HTERT RPE-1 (cell line): ENCODE data around the gene LMO2.

Experiments used
- in situ Hi-C: fragments of 300-500 bp; cut with MboI; formaldehyde crosslinking; loops from 4 replicates; pipeline ENCODE4 v1.14.3; 2020; ENCODE audit warnings: low sequenced_read_pairs

Gene LMO2

DNA sequence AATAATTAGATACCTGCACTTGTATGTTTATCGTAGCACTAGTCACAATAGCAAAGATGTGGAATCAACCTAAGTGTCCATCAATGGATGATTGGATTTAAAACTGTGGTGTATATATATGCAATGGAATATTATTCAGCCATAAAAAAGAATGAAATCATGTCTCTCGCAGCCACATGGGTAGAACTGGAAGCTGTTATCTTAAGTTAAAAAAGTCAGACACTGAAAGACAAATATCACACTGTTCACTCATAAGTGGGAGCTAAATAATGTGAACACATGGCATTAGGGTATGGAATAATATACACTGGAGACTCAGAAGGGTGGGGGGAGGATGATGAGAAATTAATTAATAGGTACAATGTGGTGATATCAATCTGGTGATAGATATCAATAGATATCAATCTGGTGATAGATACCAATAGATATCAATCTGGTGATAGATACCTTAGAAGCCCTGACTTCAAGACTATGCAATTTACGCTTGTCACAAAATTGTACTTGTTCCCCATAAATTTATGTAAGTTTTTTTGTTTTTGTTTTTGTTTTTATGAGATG lies 2.0 kb downstream of the LMO2 start:
- in situ Hi-C loops: no loop called here

DNA sequence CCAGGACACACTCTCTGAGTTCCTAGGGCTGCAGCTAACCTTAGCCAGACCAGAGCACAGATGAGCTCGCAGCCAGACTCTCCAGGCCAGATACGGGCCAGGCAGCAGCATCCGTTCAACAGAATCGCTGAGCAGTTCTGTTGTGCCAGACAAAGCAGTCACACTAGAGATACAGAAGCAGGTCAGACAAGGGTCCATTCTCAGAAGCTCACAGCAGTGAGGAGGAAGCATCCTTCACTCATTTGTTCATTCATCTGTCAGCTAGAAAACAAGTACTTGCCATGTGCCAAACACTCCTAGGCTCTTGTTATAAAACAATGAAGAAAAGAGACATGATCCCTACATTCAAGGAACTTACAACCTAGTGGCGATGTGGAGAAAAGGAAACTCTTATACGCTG lies 2.6 kb downstream of the LMO2 start:
- in situ Hi-C loops: no loop called here

- in situ Hi-C loops: no loop called here
Measured at GRCh38 chr11:33887886-33888285, 4.0 kb downstream of the LMO2 start.

DNA sequence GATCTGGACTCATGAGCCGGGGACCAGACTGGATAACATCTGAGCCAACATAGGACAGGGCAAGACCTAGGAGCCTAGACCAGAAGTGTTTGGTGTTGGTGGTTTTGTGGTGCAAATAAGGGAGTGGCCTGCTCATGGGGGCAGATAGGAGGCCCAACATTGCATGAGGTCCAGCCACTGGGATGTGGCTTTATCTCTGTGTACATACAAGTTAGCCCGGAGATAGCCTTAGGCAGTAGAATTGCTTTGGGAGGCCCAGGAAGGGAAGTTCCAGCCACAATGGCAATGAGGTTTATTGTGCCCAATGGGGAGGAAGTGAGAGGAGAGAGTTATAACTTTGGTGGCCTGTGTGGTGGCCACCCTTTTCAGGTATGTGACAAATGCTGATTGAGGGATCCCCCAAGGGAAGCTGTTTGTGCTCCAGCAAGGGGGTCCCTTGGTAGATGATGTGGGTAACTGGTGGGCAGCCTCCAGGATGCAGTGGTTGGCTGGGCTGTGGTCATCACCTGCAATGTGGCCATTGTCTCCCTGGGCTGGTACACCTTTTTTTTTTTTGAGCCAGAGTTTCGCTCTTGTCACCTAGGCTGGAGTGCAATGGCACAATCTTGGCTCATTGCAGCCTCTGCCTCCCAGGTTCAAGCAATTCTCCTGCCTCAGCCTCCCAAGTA lies 6.4 kb downstream of the LMO2 start:
- in situ Hi-C loops: no loop called here

- in situ Hi-C loops: no loop called here
Measured at GRCh38 chr11:33884601-33885000, 7.3 kb downstream of the LMO2 start.

- in situ Hi-C loops: no loop called here
Measured at GRCh38 chr11:33884035-33884434, 7.8 kb downstream of the LMO2 start.

DNA sequence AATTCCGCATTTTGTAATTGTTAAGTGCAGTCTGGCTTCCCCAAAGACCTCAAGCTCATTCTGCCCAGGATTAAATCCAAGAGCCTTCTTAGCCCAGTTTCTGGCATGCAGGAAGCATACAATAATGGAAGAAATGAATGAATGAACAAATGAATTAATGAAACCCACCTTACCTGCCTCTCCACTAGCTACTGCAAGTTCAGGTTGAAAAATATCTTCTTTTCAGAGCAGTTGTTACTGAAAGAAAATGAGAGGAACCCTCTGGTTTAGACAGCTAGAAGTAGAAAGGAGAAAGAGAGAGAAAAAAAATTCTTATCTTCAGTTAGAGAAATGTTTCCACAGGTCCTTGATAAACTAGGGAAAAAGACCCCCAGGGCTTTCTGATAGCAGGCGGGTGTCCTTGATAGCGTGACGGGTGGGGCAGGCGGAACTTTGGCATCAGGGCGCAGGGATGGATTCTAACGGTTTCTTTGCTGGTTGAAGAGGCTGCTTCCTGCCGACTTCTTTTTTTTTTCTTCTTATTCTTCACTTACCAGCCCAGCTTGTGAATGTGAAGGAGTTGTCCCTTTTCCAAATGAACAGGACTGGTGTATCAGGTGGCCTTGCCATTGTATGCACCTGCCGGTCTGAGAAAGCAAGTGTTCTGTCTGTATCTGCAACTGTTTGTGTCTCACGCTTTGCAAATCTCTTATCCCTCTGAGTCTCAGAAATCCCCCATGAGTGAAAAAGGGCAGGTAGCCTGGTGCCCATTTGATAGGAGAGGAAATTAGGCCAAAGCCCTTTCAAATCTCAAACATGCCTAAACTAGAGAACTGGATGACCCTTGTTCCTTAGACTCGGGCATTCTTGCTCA lies 10.0 kb downstream of the LMO2 start:
- in situ Hi-C loops: no loop called here

- in situ Hi-C loops: no loop called here
Measured at GRCh38 chr11:33880979-33881378, 10.9 kb downstream of the LMO2 start.

GRCh38 chr11:33879375-33879774 lies 12.5 kb downstream of the LMO2 start:
- in situ Hi-C loops: no loop called here

DNA sequence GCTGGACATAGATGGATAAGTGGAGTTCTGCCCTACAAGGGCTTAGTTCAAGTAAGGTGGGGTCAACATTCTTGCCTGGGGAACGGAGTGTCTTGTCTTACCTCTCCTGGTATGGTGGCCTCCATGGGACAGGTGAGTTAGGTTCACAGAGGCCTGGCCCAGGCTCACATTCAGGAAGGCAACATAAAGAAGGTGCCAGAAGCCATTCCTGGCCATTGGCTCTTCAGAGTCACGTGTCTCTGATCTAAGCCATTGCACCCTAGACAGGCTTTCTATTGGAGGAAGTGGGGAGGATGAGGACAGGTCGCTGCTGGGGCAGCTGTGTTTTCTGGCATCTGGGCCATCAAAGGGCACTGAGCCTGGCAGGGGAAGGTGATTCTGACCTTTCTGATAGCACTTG lies 14.8 kb downstream of the LMO2 start:
- in situ Hi-C loops: no loop called here

DNA sequence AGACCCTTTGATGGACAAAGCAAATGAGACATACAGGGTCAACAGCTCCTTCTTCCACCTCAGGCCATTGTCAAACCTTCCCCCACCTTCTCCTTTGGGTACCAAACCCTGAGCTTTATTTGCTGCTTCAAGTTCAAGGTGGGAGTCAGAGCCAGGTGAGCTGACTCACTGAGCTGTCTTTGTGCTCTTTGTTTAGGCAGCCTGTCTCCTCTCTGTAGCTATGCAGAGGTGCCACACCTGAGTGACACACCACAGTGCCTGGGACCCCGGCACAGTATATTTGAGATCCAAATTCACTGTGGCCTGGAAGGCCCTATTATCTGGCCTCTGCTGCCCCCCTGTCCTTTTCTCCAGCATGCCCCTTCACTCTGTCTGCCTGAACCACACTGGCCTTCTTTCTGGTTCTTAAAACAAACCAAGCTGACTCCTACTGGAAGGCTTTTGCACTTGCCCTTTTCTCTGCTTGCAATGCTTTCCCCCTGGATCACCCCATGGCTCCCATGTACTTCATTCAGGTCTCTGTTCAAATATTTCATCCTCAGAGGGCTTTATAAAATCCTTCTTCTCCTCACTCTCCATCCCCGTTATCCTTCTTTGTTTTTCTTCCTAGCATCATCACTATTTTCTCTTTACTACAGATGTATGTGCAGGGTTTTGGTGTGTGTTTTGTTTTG lies 16.1 kb downstream of the LMO2 start:
- in situ Hi-C loops: no loop called here

DNA sequence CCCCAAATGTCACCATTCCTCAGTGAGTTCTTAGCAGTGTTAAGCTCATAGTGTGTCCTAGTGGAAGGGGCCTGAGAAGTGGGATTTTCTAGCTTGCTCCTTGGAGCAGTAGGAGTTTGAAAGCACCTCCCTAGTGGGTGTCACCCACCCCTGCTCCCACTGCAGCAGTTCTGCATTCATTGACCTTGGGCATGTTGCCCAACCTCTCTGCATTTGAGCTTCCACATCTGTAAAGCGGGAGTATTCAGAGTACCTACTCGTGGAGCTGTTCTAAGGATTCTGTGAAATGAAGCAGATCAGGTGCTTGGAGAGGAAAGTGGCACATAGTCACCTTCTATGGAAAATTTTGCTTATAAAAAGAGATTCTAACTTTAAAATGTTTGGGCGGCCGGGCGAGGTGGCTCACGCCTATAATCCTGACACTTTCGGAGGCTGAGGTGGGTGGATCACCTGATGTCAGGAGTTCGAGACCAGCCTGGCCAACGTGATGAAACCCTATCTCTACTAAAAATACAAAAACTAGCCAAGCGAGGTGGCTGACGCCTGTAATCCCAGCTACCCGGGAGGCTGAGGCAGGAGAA lies 16.9 kb downstream of the LMO2 start:
- in situ Hi-C loops: no loop called here

GRCh38 chr11:33874433-33874832 lies 17.4 kb downstream of the LMO2 start:
- in situ Hi-C loops: no loop called here

- in situ Hi-C loops: no loop called here
Measured at GRCh38 chr11:33869481-33870422, 22.1 kb downstream of the LMO2 start.

GRCh38 chr11:33868647-33869461 lies 23.0 kb downstream of the LMO2 start:
- in situ Hi-C loops: no loop called here

GRCh38 chr11:33867996-33868646 lies 23.8 kb downstream of the LMO2 start:
- in situ Hi-C loops: no loop called here

GRCh38 chr11:33867561-33867960 lies 24.3 kb downstream of the LMO2 start:
- in situ Hi-C loops: no loop called here

GRCh38 chr11:33866936-33867335 lies 24.9 kb downstream of the LMO2 start:
- in situ Hi-C loops: no loop called here

DNA sequence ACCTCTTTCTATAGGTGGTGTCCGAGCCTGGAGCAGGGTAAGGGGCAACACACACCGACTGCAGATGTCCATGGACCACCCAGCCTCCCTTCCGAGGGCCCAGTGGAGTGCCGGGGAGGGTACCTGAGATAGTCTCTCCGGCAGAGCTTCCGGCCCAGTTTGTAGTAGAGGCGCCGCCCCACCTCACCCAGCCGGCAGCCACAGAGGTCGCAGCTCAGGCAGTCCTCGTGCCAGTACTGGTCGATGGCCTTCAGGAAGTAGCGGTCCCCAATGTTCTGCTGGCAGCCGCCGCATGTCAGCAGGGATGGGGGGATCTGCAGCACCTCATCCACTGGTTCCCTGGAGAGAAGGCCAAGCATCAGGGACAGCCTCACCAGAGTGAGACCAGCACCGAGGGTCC lies 27.4 kb downstream of the LMO2 start:
- in situ Hi-C loops: no loop called here
